OCI-LY7 (cell line): ENCODE results near the gene SERTAD2. TPM values are rescaled to one million over a fixed set of nuclear protein-coding genes. Genes with fewer than 3 reads are reported as not detected.
A peak's percentile ranks its signal among the peaks of the same experiment; 100 is the strongest.

ENCODE experiments used
- Bru-seq: library from RNA; stranded (reverse); fragments of 400-500 nt; gene quantifications from one replicate; lab custom pipeline; 2021; lab: Mats Ljungman, UMichigan
- BruChase-seq, 2 experiments: library from RNA; stranded (reverse); fragments of 400-500 nt; gene quantifications; one replicate each; lab custom pipeline; 2021; lab: Mats Ljungman, UMichigan
- BruUV-seq: library from RNA; stranded (reverse); fragments of 400-500 nt; replicated peaks from 2 replicates; lab custom pipeline; 2021; lab: Mats Ljungman, UMichigan
- CTCF ChIA-PET: fragments of 300-600 bp; sonication (Branson Sonifier 250); formaldehyde crosslinking; loops from one replicate; lab custom pipeline; 2022; ENCODE audit warnings: antibody characterized with exemption; ENCODE audit not compliant: unreplicated experiment; lab: Charles Lee
- POLR2A ChIA-PET: fragments of 300-600 bp; sonication (Branson Sonifier 250); formaldehyde crosslinking; loops from one replicate; lab custom pipeline; 2022; ENCODE audit warnings: antibody characterized with exemption; lab: Charles Lee
- DNase-seq: peaks from one replicate; pipeline ENCODE4 v3.0.0-alpha.2; 2015; ENCODE audit warnings: low spot score
- H2AFZ ChIP-seq: fragments of 200-600 bp; sonication (generic), shearing (Covaris generic); 2 replicates; pipeline ENCODE4 v1.6.1; 2014; ENCODE audit warnings: mild to moderate bottlenecking, antibody characterized with exemption, low read length, moderate library complexity
- H3K27ac ChIP-seq: fragments of 200-600 bp; sonication (generic); 2 replicates; pipeline ENCODE4 v1.5.1; 2014; ENCODE audit warnings: mixed run types, low read depth, mild to moderate bottlenecking, moderate library complexity, low read length, inconsistent platforms; ENCODE audit not compliant: poor library complexity, severe bottlenecking
- H3K36me3 ChIP-seq: fragments of 200-600 bp; sonication (generic); 2 replicates; pipeline ENCODE4 v1.6.1; 2014; ENCODE audit warnings: mild to moderate bottlenecking, antibody characterized with exemption, low read length, moderate library complexity, mixed read lengths; ENCODE audit not compliant: insufficient read depth
- H3K4me1 ChIP-seq: fragments of 200-600 bp; sonication (generic); 2 replicates; pipeline ENCODE4 v1.5.1; 2014; ENCODE audit warnings: mild to moderate bottlenecking, low read length; ENCODE audit not compliant: insufficient read depth, poor library complexity, severe bottlenecking
- H3K4me2 ChIP-seq: fragments of 200-600 bp; sonication (generic); 2 replicates; pipeline ENCODE4 v1.6.1; 2014; ENCODE audit warnings: mild to moderate bottlenecking, low read length
- H3K4me3 ChIP-seq: fragments of 200-600 bp; sonication (generic); 2 replicates; pipeline ENCODE4 v1.5.1; 2014; ENCODE audit warnings: mild to moderate bottlenecking, low read depth, low read length; ENCODE audit not compliant: poor library complexity, severe bottlenecking
- H3K79me2 ChIP-seq: fragments of 200-600 bp; sonication (generic); 2 replicates; pipeline ENCODE4 v1.6.1; 2016; ENCODE audit warnings: low read depth, mild to moderate bottlenecking, low read length, moderate library complexity, mixed read lengths; ENCODE audit not compliant: insufficient read depth
- H3K9me2 ChIP-seq: fragments of 200-600 bp; sonication (generic); 2 replicates; pipeline ENCODE4 v1.6.1; 2016; ENCODE audit warnings: mild to moderate bottlenecking, low read length, mixed read lengths; ENCODE audit not compliant: insufficient read depth
- H3K9me3 ChIP-seq: fragments of 200-600 bp; sonication (generic); 2 replicates; pipeline ENCODE4 v1.6.1; 2014; ENCODE audit warnings: mild to moderate bottlenecking, mixed run types, low read length, mixed read lengths
- H4K20me1 ChIP-seq: fragments of 200-600 bp; sonication (generic); 2 replicates; pipeline ENCODE4 v1.6.1; 2014; ENCODE audit warnings: mild to moderate bottlenecking, antibody characterized with exemption, low read length, moderate library complexity, mixed read lengths; ENCODE audit not compliant: insufficient read depth
- CTCF ChIP-seq: fragments of 200-600 bp; sonication (generic); conservative IDR thresholded peaks from 2 replicates; pipeline ENCODE4 v1.5.1; 2014; ENCODE audit warnings: mild to moderate bottlenecking, antibody characterized with exemption, low read length, moderate library complexity, mixed read lengths
- EZH2phosphoT487 ChIP-seq: fragments of 200-600 bp; sonication (generic); IDR thresholded peaks from 2 replicates; pipeline ENCODE4 v1.6.1; 2018; ENCODE audit warnings: low read depth, borderline replicate concordance, mild to moderate bottlenecking, mixed run types, antibody characterized with exemption, low read length, moderate library complexity, mixed read lengths
- intact Hi-C: fragments of 100-400 bp; cut with micrococcal nuclease; formaldehyde crosslinking; loops from one replicate; pipeline ENCODE4 v1.10.0; 2022; ENCODE audit not compliant: unreplicated experiment
- long read RNA-seq: library from polyadenylated mRNA; stranded (forward); transcript quantifications from one replicate; pipeline ENCODE4 v2.0.0, GENCODE V29; 2022
- total RNA-seq, 2 experiments: library from RNA; depleted of rRNA in 1 of 2; stranded (reverse); fragments of >200 nt in 1 of 2; shearing (Covaris generic) in 1 of 2; gene quantifications; 2 replicates each; pipeline ENCODE4 v1.2.3, GENCODE V29; 2014 to 2022

SERTAD2 gene
- total RNA-seq (2014; rRNA removed; shearing (Covaris generic)): 10.7 and 11.5 TPM in 2 replicates
- 53.2 and 54.5 TPM in 2 replicates for total RNA-seq (2022)
- Bru-seq, nascent RNA: percentile 97 among the genes with signal in this experiment
- BruChase-seq, experiment 1, labeled RNA remaining after a 6-hour chase: percentile 83 among the genes with signal in this experiment
- BruChase-seq, experiment 2, labeled RNA remaining after a 2-hour chase: percentile 96 among the genes with signal in this experiment
- long read RNA-seq, full-length matches to known transcripts: 5 of 16 reads
- long read RNA-seq, partial matches to known transcripts: 0 of 16 reads
- long read RNA-seq, other reads (novel, unspliced or antisense): 11 of 16 reads

- Histone ChIP-seq H3K4me3 (peak within 1 kb of the TSS; percentile 93), H3K79me2 (peaks cover 84% of the 10 kb centered on the region), H3K9me2 (no peaks in the 10 kb centered on the region), H3K4me2 (peak within 1 kb of the TSS; percentile 88), H3K36me3 (peaks cover 5% of the 10 kb centered on the region; the same call in 1 of the 2 replicates), H3K27ac (peak within 1 kb of the TSS; percentile 95), H4K20me1 (peaks cover 38% of the 10 kb centered on the region), H3K9me3 (no peaks in the 10 kb centered on the region), H3K4me1 (peaks cover 74% of the 10 kb centered on the region), H2AFZ (no peak within 1 kb of the TSS)
- CTCF ChIA-PET: interaction anchor here (0.5 to 2.1 kb wide), 13 partner anchors 9 to 166 kb away, joined by 3 to 16 read pairs (median 4); no protein-coding TSS in a partner anchor
- DNase-seq: peak; percentile 95
- intact Hi-C loops: loop anchor here (2.0 kb wide), 1 partner anchor 97 kb away; no protein-coding TSS in a partner anchor
- POLR2A ChIA-PET: interaction anchor here (0.6 to 13.1 kb wide), 16 partner anchors 11 to 325 kb away, joined by 3 to 324 read pairs (median 5); no protein-coding TSS in a partner anchor
- TF ChIP-seq EZH2phosphoT487 (no peak), CTCF (peak; percentile 49)
- no TSS peak for BruUV-seq
These were observed at the start of gene SERTAD2 for GRCh38 chr2:64653109-64654062. Gene SERTAD2 (minus strand): TSS chr2:64653913. CDS start chr2:64636871, 17,042 bp downstream.

- no peaks in the 10 kb centered on the region for H3K9me3 ChIP-seq
- no peaks in the 10 kb centered on the region for H3K9me2 ChIP-seq
- peaks cover 40% of the 10 kb centered on the region; the same call in 1 of the 2 replicates for H3K79me2 ChIP-seq
- DNase-seq: no peak
- no peaks in the 10 kb centered on the region for H4K20me1 ChIP-seq
- TF ChIP-seq EZH2phosphoT487: no peak
- no peak for TF ChIP-seq CTCF
- no peak overlapping the region for H3K4me3 ChIP-seq
- H3K4me1 ChIP-seq: peaks cover 30% of the 10 kb centered on the region
- no peak overlapping the region for H3K4me2 ChIP-seq
- no TSS peak for BruUV-seq
- H2AFZ ChIP-seq: no peak overlapping the region
- CTCF ChIA-PET: no interaction called here
- intact Hi-C loops: no loop called here
- H3K36me3 ChIP-seq: peaks cover 8% of the 10 kb centered on the region
- no peak overlapping the region for H3K27ac ChIP-seq
- POLR2A ChIA-PET: interaction anchor here (0.7 to 1.0 kb wide), 3 partner anchors 9 to 28 kb away, joined by 3 to 5 read pairs (median 4); no protein-coding TSS in a partner anchor
These were observed 46.6 kb upstream of the SERTAD2 start for GRCh38 chr2:64700133-64700809.
